A673 (cell line): Measurements from ENCODE around the gene CABYR. TPM values are rescaled to one million over a fixed set of nuclear protein-coding genes. Genes with fewer than 3 reads are reported as not detected.

Experiments used
- BruUV-seq: library from RNA; stranded (reverse); fragments of 400-500 nt; replicated peaks from 2 replicates; lab custom pipeline; 2021; lab: Mats Ljungman, UMichigan
- CTCF ChIA-PET: fragments of 300-600 bp; sonication (Branson Sonifier 250); formaldehyde crosslinking; loops from one replicate; lab custom pipeline; 2022; ENCODE audit warnings: antibody characterized with exemption; lab: Charles Lee
- POLR2A ChIA-PET: fragments of 300-600 bp; sonication (Branson Sonifier 250); formaldehyde crosslinking; loops from one replicate; lab custom pipeline; 2022; ENCODE audit warnings: antibody characterized with exemption; ENCODE audit not compliant: low non-redundant PET; lab: Charles Lee
- DNase-seq: peaks from one replicate; pipeline ENCODE4 v3.0.0-alpha.2; 2015; ENCODE audit warnings: low spot score
- H3K27ac ChIP-seq: fragments of 200-600 bp; sonication (generic); 2 replicates; pipeline ENCODE4 v1.5.1; 2016; ENCODE audit warnings: mixed run types, low read depth, mild to moderate bottlenecking, mixed read lengths, antibody characterized with exemption, low read length; ENCODE audit not compliant: poor library complexity, severe bottlenecking
- H3K27me3 ChIP-seq: fragments of 200-600 bp; sonication (generic); replicated peaks from 2 replicates; pipeline ENCODE4 v1.6.1; 2017; ENCODE audit warnings: mixed run types, low read depth, mild to moderate bottlenecking, mixed read lengths, antibody characterized with exemption, low read length; ENCODE audit not compliant: insufficient read depth, poor library complexity
- H3K36me3 ChIP-seq: fragments of 200-600 bp; sonication (generic); 2 replicates; pipeline ENCODE4 v1.6.1; 2016; ENCODE audit warnings: mixed run types, mild to moderate bottlenecking, mixed read lengths, antibody characterized with exemption, low read length; ENCODE audit not compliant: insufficient read depth, poor library complexity, severe bottlenecking
- H3K4me1 ChIP-seq: fragments of 200-600 bp; sonication (generic); 2 replicates; pipeline ENCODE4 v1.6.1; 2017; ENCODE audit warnings: mixed run types, mild to moderate bottlenecking, mixed read lengths, antibody characterized with exemption, low read length; ENCODE audit not compliant: insufficient read depth, poor library complexity, severe bottlenecking
- H3K4me3 ChIP-seq: fragments of 200-600 bp; sonication (generic); 2 replicates; pipeline ENCODE4 v1.5.1; 2016; ENCODE audit warnings: low read depth, mixed run types, mild to moderate bottlenecking, mixed read lengths, low read length; ENCODE audit not compliant: poor library complexity, severe bottlenecking
- H3K9me3 ChIP-seq: fragments of 200-600 bp; sonication (generic); 2 replicates; pipeline ENCODE4 v1.6.1; 2016; ENCODE audit warnings: mixed run types, low read depth, mild to moderate bottlenecking, mixed read lengths, antibody characterized with exemption, low read length; ENCODE audit not compliant: poor library complexity, severe bottlenecking
- EZH2 ChIP-seq: fragments of 200-600 bp; sonication (generic); IDR thresholded peaks from 2 replicates; pipeline ENCODE4 v1.6.1; 2017; ENCODE audit warnings: borderline replicate concordance, low read depth, mild to moderate bottlenecking, mixed read lengths, antibody characterized with exemption, low read length; ENCODE audit not compliant: poor library complexity, severe bottlenecking
- intact Hi-C: fragments of 100-400 bp; cut with micrococcal nuclease; formaldehyde crosslinking; loops from one replicate; pipeline ENCODE4 v1.10.0; 2022; ENCODE audit not compliant: unreplicated experiment
- total RNA-seq: library from RNA; stranded (reverse); gene quantifications from 2 replicates; pipeline ENCODE4 v1.2.3, GENCODE V29; 2021
- TF ChIP-seq, protein P1 (sequence below): fragments of 300-800, 200-600 bp; sonication (generic); conservative IDR thresholded peaks from 2 replicates; pipeline ENCODE4 v1.5.1; 2017; ENCODE audit warnings: low read depth, mild to moderate bottlenecking, antibody characterized with exemption, low read length, moderate library complexity, mixed read lengths

Gene CABYR
- total RNA-seq, 1 experiment from 2014 or later = 7.9 TPM

- no peaks in the 10 kb centered on the region for H3K27me3 ChIP-seq
- H3K4me1 ChIP-seq = no peaks in the 10 kb centered on the region
- POLR2A ChIA-PET = no interaction called here
- BruUV-seq = no TSS peak
- H3K27ac ChIP-seq = no peak overlapping the region
- H3K4me3 ChIP-seq = no peak overlapping the region
- TF ChIP-seq EZH2 = no peak
- TF ChIP-seq, protein P1, sequence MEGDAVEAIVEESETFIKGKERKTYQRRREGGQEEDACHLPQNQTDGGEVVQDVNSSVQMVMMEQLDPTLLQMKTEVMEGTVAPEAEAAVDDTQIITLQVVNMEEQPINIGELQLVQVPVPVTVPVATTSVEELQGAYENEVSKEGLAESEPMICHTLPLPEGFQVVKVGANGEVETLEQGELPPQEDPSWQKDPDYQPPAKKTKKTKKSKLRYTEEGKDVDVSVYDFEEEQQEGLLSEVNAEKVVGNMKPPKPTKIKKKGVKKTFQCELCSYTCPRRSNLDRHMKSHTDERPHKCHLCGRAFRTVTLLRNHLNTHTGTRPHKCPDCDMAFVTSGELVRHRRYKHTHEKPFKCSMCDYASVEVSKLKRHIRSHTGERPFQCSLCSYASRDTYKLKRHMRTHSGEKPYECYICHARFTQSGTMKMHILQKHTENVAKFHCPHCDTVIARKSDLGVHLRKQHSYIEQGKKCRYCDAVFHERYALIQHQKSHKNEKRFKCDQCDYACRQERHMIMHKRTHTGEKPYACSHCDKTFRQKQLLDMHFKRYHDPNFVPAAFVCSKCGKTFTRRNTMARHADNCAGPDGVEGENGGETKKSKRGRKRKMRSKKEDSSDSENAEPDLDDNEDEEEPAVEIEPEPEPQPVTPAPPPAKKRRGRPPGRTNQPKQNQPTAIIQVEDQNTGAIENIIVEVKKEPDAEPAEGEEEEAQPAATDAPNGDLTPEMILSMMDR = no peak
- DNase-seq = no peak
- H3K9me3 ChIP-seq = no peaks in the 10 kb centered on the region
- no peaks in the 10 kb centered on the region for H3K36me3 ChIP-seq
- intact Hi-C loops = no loop called here
- CTCF ChIA-PET = interaction anchor here (1.2 kb wide), 1 partner anchor 12 kb away, joined by 3 read pairs; no protein-coding TSS in a partner anchor
Measured at GRCh38 chr18:24188120-24188519, 49.3 kb downstream of the CABYR start.

GRCh38 chr18:24189007-24189528, 50.2 kb downstream of the CABYR start:
- POLR2A ChIA-PET = interaction anchor here (0.6 kb wide), 1 partner anchor 20 kb away, joined by 5 read pairs; no protein-coding TSS in a partner anchor
- intact Hi-C loops = no loop called here
- Histone ChIP-seq H3K4me3 (no peak overlapping the region), H3K27me3 (no peaks in the 10 kb centered on the region), H3K36me3 (no peaks in the 10 kb centered on the region), H3K27ac (no peak overlapping the region), H3K4me1 (no peaks in the 10 kb centered on the region), H3K9me3 (no peaks in the 10 kb centered on the region)
- TF ChIP-seq, protein P1 = no peak
- TF ChIP-seq EZH2 = no peak
- no peak for DNase-seq
- no TSS peak for BruUV-seq
- CTCF ChIA-PET = interaction anchor here (1.2 kb wide), 1 partner anchor 13 kb away, joined by 3 read pairs; no protein-coding TSS in a partner anchor

DNA sequence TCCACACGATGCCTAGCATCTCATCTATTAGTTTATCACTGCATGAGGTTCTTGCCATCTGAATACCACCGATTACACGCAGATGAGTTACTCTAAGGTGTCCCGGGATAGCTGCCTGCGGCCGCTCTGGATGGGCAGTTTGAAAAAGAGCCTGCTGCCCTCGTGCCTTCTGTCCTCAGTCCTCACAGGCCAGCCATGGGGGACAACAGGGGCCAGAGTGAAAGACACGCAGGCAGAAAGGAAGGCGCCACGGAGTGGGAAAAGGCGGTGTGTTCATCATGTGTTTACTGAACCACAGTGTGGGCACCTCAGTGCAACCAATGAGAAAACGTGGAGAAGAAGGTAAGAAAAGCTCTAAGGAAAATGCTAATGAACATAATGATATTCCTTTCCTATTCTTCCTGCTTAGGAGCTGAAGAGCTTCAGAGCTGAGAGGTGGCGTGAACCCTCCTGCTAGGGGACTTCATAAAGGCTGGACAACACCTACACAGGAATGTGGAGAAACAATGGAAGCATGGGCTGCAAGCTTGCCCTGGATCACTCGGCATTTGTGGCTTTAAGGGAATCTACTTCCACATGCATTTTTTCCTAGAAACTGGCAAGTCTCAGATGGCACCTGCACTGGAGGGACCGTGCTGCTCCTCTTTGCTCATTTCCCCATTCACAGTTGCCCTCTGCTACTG, 50.9 kb downstream of the CABYR start:
- POLR2A ChIA-PET = interaction anchor here (0.6 kb wide), 1 partner anchor 19 kb away, joined by 5 read pairs; no protein-coding TSS in a partner anchor
- intact Hi-C loops = no loop called here
- no TSS peak for BruUV-seq
- Histone ChIP-seq H3K9me3 (no peaks in the 10 kb centered on the region), H3K27me3 (no peaks in the 10 kb centered on the region), H3K36me3 (no peaks in the 10 kb centered on the region), H3K4me1 (no peaks in the 10 kb centered on the region), H3K27ac (no peak overlapping the region), H3K4me3 (no peak overlapping the region)
- no peak for DNase-seq
- CTCF ChIA-PET = no interaction called here
- no peak for TF ChIP-seq EZH2
- TF ChIP-seq, protein P1 = no peak
